ENCODE data around the gene SMIM22. TPM values are rescaled to one million over a fixed set of nuclear protein-coding genes. Genes with fewer than 3 reads are reported as not detected.

The SMIM22 gene
- not detected in 2 replicates for total RNA-seq (2014; rRNA removed; shearing (Covaris generic); ENCODE audit: low replicate concordance)

DNA sequence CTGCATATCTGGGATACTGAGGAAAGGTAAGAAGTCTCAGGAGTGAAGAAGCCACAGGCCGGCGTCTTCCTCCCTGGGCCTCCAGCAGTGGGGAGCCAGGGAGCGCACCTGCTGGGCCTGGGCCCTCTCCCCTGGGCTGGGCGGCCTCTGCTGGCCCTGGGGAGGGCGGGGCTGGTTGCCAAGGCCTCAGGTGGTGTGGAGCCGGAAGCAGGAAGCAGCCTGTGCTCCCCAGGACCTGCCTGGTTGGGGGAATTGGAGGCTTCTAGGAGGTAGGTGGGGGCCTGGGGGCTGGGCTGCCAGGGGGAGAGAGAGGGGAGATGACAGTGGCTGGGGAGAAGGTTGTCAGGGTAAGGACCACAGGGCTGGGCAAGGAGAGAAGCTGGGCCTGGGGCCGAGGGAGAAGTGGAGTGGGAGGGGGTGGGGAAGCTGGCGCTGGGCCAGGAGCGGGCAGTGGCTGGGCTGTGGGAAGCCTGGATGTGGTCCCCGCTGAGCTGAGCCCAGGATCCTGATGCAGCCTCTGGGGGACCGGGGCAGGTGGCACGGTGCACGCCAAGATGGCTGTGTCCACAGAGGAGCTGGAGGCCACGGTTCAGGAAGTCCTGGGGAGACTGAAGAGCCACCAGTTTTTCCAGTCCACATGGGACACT, at the start of gene SMIM22:
Gene SMIM22, plus strand, starts transcription at position 189 of the 647 bp plus-strand sequence. Its CDS starts 366 bp downstream, at position 555.
- Histone ChIP-seq H2AFZ (ENCODE audit: low read length) (no peak within 1 kb of the TSS), H3K27ac (ENCODE audit: low read length) (no peak within 1 kb of the TSS)

DNA sequence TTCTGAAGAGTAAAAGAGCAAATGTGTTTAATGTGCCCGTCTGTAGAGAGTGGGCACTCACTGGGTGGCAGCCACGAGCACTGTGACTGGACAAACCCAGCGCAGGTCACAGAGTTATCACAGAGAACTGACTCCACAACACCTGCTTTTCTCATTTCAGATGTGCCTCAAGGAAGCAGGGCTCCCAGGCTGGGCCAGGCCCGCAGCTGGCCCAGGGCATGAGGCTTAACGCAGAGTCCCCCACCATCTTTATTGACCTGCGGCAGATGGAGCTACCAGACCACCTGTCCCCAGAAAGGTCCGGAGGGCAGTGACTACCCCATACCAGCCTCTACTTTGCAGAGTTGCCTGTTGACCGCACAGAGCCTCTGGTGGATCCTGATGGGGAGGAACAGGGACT, 49.0 kb upstream of the SMIM22 start:
- no peak overlapping the region for H3K4me3 ChIP-seq (ENCODE audit: low read length)
- no peak overlapping the region for H3K9ac ChIP-seq (ENCODE audit: low read length)
- no peaks in the 10 kb centered on the region for H3K9me3 ChIP-seq (ENCODE audit: low read length)
- DNase-seq = no peak
- no peaks in the 10 kb centered on the region for H3K27me3 ChIP-seq (ENCODE audit: low read length)
- H3K27ac ChIP-seq (ENCODE audit: low read length) = no peak overlapping the region
- H3K4me2 ChIP-seq (ENCODE audit: low read depth, low read length, poor library complexity, severe bottlenecking) = no peak overlapping the region
- H4K20me1 ChIP-seq (ENCODE audit: insufficient read depth, low read depth, low read length) = no peaks in the 10 kb centered on the region
- H2AFZ ChIP-seq (ENCODE audit: low read length) = no peak overlapping the region
- no peaks in the 10 kb centered on the region for H3K79me2 ChIP-seq (ENCODE audit: low read length)
- H3K4me1 ChIP-seq (ENCODE audit: low read length) = no peaks in the 10 kb centered on the region
- no peaks in the 10 kb centered on the region for H3K9me2 ChIP-seq (replicated peaks; ENCODE audit: insufficient read depth, low read length)
- H3K36me3 ChIP-seq (ENCODE audit: insufficient read depth, low read length) = no peaks in the 10 kb centered on the region

More for the DNA sequence above, at the start of gene SMIM22:
- Histone ChIP-seq H3K4me3 (ENCODE audit: low read length) (no peak within 1 kb of the TSS), H3K9ac (ENCODE audit: low read length) (no peak within 1 kb of the TSS), H3K36me3 (ENCODE audit: insufficient read depth, low read length) (no peaks in the 10 kb centered on the region), H3K27me3 (ENCODE audit: low read length) (no peaks in the 10 kb centered on the region), H3K79me2 (ENCODE audit: low read length) (no peaks in the 10 kb centered on the region), H3K4me1 (ENCODE audit: low read length) (no peaks in the 10 kb centered on the region), H3K4me2 (ENCODE audit: low read depth, low read length, poor library complexity, severe bottlenecking) (no peak within 1 kb of the TSS), H4K20me1 (ENCODE audit: insufficient read depth, low read depth, low read length) (no peaks in the 10 kb centered on the region), H3K9me3 (ENCODE audit: low read length) (no peaks in the 10 kb centered on the region), H3K9me2 (replicated peaks; ENCODE audit: insufficient read depth, low read length) (no peaks in the 10 kb centered on the region)
- DNase-seq = no peak

DNA sequence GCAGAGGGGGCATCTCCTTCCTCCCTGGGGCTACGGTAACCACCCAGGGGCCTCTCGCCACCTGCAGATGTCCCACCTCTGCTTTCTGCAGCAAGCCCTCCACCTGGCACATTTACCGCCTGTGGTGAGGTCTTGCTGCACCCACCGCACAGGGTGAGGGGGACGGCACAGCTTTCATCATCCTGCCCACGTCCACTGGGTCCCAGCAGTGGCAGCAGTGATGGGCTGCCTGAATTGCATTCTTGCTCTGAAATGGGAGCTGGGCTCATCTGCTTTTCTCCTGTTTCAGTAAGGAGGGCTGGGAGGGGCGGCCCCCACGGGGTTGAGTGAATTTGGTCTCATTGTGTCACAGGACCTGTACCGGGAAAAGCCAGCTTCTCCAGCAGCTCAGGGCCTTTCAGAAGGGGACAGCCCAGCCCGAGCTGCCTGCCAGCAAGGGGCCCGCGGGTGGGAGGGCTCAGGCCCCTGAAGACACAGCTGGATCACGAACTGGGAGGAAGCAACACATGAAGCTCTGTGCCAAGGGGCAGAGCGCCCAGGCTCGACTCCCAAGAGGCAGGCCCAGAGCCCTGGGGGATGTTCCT, 48.1 kb upstream of the SMIM22 start:
- DNase-seq = no peak
- Histone ChIP-seq H3K9ac (ENCODE audit: low read length) (no peak overlapping the region), H3K4me2 (ENCODE audit: low read depth, low read length, poor library complexity, severe bottlenecking) (no peak overlapping the region), H4K20me1 (ENCODE audit: insufficient read depth, low read depth, low read length) (no peaks in the 10 kb centered on the region), H3K4me3 (ENCODE audit: low read length) (no peak overlapping the region), H3K9me3 (ENCODE audit: low read length) (no peaks in the 10 kb centered on the region), H3K9me2 (replicated peaks; ENCODE audit: insufficient read depth, low read length) (no peaks in the 10 kb centered on the region), H2AFZ (ENCODE audit: low read length) (no peak overlapping the region), H3K4me1 (ENCODE audit: low read length) (no peaks in the 10 kb centered on the region), H3K27ac (ENCODE audit: low read length) (no peak overlapping the region), H3K27me3 (ENCODE audit: low read length) (no peaks in the 10 kb centered on the region), H3K36me3 (ENCODE audit: insufficient read depth, low read length) (no peaks in the 10 kb centered on the region), H3K79me2 (ENCODE audit: low read length) (no peaks in the 10 kb centered on the region)

- Histone ChIP-seq H3K9me3 (ENCODE audit: low read length) (no peaks in the 10 kb centered on the region), H3K9ac (ENCODE audit: low read length) (no peak overlapping the region), H3K36me3 (ENCODE audit: insufficient read depth, low read length) (no peaks in the 10 kb centered on the region), H3K9me2 (replicated peaks; ENCODE audit: insufficient read depth, low read length) (no peaks in the 10 kb centered on the region), H4K20me1 (ENCODE audit: insufficient read depth, low read depth, low read length) (no peaks in the 10 kb centered on the region), H3K27me3 (ENCODE audit: low read length) (no peaks in the 10 kb centered on the region), H3K4me3 (ENCODE audit: low read length) (no peak overlapping the region), H3K27ac (ENCODE audit: low read length) (no peak overlapping the region), H3K4me1 (ENCODE audit: low read length) (no peaks in the 10 kb centered on the region), H3K4me2 (ENCODE audit: low read depth, low read length, poor library complexity, severe bottlenecking) (no peak overlapping the region), H3K79me2 (ENCODE audit: low read length) (no peaks in the 10 kb centered on the region), H2AFZ (ENCODE audit: low read length) (no peak overlapping the region)
- DNase-seq = no peak
These were observed 47.1 kb upstream of the SMIM22 start for GRCh38 chr16:4747906-4748681.

DNA sequence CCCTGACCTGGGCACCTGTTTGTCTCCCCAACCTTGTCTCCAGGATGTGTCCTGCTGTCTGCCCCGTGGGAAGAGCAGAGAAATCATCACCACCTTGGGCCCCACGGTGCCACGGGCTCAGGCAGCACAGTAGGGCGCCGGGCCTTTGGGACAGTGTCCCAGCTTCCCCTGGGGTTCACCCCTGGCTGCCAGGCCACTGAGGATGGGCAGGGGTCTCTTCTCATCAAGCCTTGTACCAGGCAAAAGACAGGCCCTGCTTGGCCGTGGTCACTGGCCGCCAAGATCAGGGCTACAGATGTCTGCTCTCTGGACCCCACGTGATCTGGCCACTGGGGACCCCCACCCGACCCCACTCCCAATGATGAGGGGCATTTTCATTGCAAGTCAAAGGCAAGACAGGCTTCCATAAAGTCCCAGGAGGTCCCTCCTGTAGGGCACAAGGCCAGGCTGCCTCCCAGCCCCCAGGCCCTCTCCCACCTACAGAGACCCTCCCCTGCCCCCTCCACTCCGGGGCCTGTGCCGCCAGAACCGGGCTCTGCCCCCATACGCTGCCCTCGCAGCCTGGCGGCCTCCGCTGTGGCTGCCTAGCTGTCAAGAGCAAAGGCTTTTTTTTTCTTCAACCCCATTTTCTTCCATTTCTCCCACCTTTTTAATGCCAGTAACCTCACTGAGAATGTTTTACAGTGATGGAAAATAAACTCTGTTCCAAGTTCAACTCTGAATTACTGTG, 46.3 kb upstream of the SMIM22 start:
- no peak overlapping the region for H3K9ac ChIP-seq (ENCODE audit: low read length)
- no peaks in the 10 kb centered on the region for H3K27me3 ChIP-seq (ENCODE audit: low read length)

DNA sequence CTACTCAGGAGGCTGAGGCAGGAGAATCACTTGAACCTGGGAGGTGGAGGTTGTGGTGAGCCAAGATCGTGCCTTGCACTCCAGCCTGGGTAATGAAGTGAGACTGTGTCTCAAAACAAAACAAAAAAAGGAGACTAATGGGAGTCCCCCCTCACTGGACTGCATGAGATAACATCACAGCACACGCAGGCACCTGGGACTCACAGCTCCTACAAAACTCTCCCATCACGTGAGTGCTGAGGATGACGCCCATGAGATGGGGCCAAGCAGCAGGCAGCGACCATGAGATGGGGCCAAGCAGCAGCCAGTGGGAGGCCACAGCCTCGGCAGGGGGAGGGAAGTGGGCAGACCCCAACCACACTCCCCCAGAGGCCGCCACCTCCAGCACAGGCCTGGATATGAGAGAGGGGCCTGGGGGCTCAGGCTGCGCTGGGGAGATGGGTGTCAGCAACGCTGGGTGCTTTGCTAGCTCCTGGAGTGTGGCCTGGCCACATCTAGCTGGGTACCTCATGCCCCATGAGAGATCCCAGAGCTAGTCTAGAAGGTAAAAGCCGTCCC, 45.4 kb upstream of the SMIM22 start:
- Histone ChIP-seq H3K27ac (ENCODE audit: low read length) (no peak overlapping the region), H3K4me1 (ENCODE audit: low read length) (no peaks in the 10 kb centered on the region), H3K9ac (ENCODE audit: low read length) (no peak overlapping the region), H3K79me2 (ENCODE audit: low read length) (no peaks in the 10 kb centered on the region), H3K4me3 (ENCODE audit: low read length) (no peak overlapping the region), H2AFZ (ENCODE audit: low read length) (no peak overlapping the region), H3K9me3 (ENCODE audit: low read length) (no peaks in the 10 kb centered on the region), H3K36me3 (ENCODE audit: insufficient read depth, low read length) (0 out of 2 replicates have a peak, but pooled peaks cover under 1% of the 10 kb centered on the region), H4K20me1 (ENCODE audit: insufficient read depth, low read depth, low read length) (no peaks in the 10 kb centered on the region), H3K27me3 (ENCODE audit: low read length) (no peaks in the 10 kb centered on the region), H3K4me2 (ENCODE audit: low read depth, low read length, poor library complexity, severe bottlenecking) (no peak overlapping the region), H3K9me2 (replicated peaks; ENCODE audit: insufficient read depth, low read length) (no peaks in the 10 kb centered on the region)
- no peak for DNase-seq

More for the DNA sequence above, 46.3 kb upstream of the SMIM22 start:
- no peak overlapping the region for H3K27ac ChIP-seq (ENCODE audit: low read length)
- H3K36me3 ChIP-seq (ENCODE audit: insufficient read depth, low read length) = no peaks in the 10 kb centered on the region
- H2AFZ ChIP-seq (ENCODE audit: low read length) = no peak overlapping the region
- H3K79me2 ChIP-seq (ENCODE audit: low read length) = no peaks in the 10 kb centered on the region
- H3K4me3 ChIP-seq (ENCODE audit: low read length) = no peak overlapping the region
- no peaks in the 10 kb centered on the region for H3K4me1 ChIP-seq (ENCODE audit: low read length)
- no peaks in the 10 kb centered on the region for H4K20me1 ChIP-seq (ENCODE audit: insufficient read depth, low read depth, low read length)
- H3K4me2 ChIP-seq (ENCODE audit: low read depth, low read length, poor library complexity, severe bottlenecking) = no peak overlapping the region
- no peaks in the 10 kb centered on the region for H3K9me2 ChIP-seq (replicated peaks; ENCODE audit: insufficient read depth, low read length)
- DNase-seq = no peak
- H3K9me3 ChIP-seq (ENCODE audit: low read length) = no peaks in the 10 kb centered on the region

DNA sequence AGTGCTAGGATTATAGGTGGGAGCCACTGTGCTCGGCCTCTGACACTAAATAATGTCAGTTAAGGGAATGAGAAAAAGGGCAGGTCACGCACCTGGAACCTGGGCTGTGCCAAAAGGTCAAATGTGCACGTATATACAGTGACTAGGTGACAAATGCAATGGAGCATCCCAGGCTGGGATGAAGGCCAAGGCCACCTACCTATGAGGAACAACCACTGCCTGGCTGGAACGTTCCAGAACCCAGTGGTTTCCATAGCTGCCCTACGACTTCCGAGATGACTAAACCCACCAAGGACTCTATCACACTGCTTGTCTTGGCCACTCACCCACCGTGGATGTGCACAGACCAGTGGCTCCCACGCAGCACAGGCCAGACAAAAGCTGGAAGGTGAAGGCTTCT, 44.3 kb upstream of the SMIM22 start:
- H3K79me2 ChIP-seq (ENCODE audit: low read length) = no peaks in the 10 kb centered on the region
- H2AFZ ChIP-seq (ENCODE audit: low read length) = no peak overlapping the region
- no peak overlapping the region for H3K4me2 ChIP-seq (ENCODE audit: low read depth, low read length, poor library complexity, severe bottlenecking)
- H3K27me3 ChIP-seq (ENCODE audit: low read length) = no peaks in the 10 kb centered on the region
- no peaks in the 10 kb centered on the region for H3K9me2 ChIP-seq (replicated peaks; ENCODE audit: insufficient read depth, low read length)
- no peaks in the 10 kb centered on the region for H3K4me1 ChIP-seq (ENCODE audit: low read length)
- H3K9me3 ChIP-seq (ENCODE audit: low read length) = no peaks in the 10 kb centered on the region; the same call in 1 of the 2 replicates
- no peak for DNase-seq
- H3K27ac ChIP-seq (ENCODE audit: low read length) = no peak overlapping the region
- H3K4me3 ChIP-seq (ENCODE audit: low read length) = no peak overlapping the region
- H4K20me1 ChIP-seq (ENCODE audit: insufficient read depth, low read depth, low read length) = no peaks in the 10 kb centered on the region
- H3K9ac ChIP-seq (ENCODE audit: low read length) = no peak overlapping the region
- H3K36me3 ChIP-seq (ENCODE audit: insufficient read depth, low read length) = peaks cover 10% of the 10 kb centered on the region
